Stimulated activated CD4-positive, alpha-beta T cell treated with anti-CD3 and anti-CD28 coated beads, Interleukin-15, amount 100 ng/mL, for 48 hours (primary cell): ENCODE measurements around the gene ZC3H4.

Experiments used
- DNase-seq, 2 donors: peaks; one replicate each; pipeline ENCODE4 v3.0.0-alpha.2; 2020; ENCODE audit warnings: low read depth in 2 of 2

ZC3H4 gene

GRCh38 chr19:47049307-47049700 lies 64.3 kb downstream of the ZC3H4 start:
- no peak for DNase-seq

DNA sequence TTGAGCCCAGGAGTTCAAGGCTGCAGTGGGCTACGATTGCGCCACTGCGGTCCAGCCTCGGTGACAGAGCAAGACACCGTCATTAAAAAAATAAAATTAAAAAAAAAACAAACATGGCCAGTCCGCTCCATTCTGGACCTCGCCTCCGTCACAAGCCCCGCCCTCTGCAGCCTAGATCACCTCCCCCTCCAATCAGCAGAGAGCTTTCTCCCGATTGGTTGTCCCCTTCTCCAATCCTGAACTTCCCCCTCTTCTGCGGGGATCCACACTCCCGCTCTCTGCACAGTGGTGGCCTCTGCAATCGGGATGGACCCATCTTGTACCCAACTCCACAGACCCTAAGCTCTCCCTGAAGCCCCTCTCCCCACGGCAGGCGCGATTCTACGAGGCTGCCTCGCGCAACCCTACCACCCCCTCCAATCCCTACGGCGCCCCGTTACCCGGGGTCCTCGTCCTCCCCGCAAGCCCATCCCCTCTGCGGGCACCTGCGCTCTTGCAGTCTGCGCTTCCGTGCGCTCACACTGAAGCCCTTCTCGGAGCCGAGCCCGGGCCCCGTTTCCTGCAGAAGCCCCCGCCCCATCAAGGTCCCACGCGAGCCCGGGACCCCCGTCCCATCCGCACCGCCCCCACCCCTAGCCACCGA lies 65.7 kb downstream of the ZC3H4 start:
- DNase-seq = peak; percentile 68 to 76

GRCh38 chr19:47047272-47047762 lies 66.3 kb downstream of the ZC3H4 start:
- DNase-seq = no peak

DNA sequence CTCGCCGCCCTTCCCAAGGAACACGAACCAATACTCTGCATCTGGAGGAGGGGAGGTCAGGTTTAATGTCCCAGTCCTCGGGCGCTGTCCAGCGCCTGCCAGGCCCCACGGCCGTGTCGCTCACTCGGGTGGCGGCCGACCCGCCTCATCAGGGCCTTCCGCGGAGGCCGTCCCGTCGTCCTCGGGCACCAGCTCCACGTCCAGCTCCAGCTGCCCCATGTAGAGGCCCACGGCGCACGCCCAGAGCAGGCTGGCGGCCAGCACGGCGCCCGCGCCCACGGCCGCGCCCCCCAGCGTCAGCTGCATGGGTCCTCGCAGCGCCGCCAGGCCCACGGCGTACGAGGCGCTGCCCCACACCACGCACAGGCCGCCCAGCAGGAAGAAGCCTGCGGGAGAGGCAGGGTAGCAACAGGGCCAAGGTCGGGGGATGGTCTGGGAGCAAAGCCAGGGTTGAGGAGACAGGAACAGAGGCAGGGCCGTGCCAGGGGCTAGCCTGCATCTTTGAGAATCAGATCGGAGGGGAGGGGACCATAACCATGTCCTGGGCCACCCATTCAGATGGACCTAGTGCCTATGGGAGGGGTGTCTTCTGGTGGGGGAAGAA lies 67.6 kb downstream of the ZC3H4 start:
- no peak for DNase-seq

GRCh38 chr19:47044946-47045866 lies 68.4 kb downstream of the ZC3H4 start:
- no peak for DNase-seq

DNA sequence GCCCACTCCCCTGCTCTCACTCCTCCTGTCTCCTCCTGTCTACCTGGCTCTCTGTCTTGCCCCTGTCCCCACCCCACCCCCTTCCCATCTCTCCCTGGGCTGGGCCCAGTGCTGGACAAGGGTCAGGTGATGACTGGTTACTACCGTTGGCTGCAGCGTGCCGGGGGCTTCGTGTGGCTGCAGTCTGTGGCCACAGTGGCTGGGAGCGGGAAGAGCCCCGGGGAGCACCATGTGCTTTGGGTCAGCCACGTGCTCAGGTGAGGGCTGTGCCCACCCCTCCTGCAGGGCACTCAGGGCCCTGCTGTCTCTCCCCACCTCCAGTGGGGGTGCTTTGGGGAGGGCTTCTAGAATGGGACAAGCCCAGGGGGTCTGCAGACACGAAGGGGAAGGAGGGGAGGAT lies 72.7 kb downstream of the ZC3H4 start:
- DNase-seq = no peak

GRCh38 chr19:47039239-47039874 lies 74.2 kb downstream of the ZC3H4 start:
- DNase-seq = no peak

DNA sequence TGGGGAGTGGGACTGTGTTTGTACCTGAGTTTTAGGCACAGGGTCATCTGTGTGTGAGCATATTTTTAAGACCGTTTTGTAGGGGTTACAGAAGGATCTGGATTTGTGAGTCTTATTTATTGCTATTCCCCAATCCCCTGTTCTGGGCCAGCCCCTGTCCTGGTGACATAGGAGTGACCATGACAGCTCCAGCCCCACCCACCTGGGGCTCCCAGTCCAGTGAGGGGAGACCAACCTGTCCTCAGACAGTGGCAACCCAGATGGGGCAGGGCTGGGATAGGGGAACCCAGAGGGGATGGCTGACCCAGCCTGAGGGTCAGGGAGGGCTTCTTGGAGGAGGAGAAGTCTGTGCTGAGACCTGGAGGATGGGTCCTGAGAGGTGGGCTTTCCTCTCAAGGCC lies 75.8 kb downstream of the ZC3H4 start:
- DNase-seq = no peak

GRCh38 chr19:47036097-47036651 lies 77.4 kb downstream of the ZC3H4 start:
- no peak for DNase-seq

DNA sequence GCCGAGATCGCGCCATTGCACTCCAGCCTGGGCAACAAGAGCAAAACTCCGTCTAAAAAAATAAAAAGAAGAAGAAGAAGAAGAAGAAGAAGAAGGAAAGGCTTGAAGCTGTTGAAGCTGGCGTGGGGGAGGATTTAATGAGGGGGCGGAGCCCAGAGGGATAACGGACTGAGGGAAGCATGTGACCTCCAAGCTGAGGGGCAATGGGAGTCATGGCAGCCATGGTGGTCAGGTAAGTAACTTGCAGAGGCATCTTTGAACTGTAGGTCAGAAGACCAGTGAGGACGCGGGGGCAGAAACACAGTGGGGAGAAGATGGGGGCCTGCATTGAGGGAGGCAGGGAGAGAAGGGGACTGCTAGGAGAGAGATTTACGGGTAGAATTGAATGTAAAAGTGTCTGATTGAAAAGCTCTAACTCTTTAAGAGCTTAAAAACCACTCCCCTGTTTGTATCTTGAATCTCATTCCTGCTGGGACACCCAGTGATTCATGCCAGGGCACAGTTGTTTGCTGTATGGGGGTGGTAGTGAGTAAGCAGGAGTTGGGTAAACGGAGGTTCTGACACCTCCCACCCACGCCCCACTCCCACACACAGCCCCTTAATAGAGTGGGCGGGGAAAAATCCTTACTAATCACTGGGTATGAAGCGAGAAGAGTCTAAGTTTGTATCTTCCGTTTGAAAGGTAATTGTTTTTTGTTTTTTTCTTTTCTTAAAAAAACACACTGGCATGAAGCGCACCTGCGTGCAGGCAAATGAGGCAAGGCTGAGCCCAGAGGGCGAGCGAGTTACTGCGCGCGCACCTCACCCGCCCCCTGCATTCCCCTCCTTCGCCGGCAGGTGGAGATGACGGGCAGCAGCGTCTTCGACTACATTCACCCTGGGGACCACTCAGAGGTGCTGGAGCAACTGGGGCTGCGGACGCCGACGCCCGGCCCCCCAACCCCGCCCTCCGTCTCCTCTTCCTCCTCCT lies 78.2 kb downstream of the ZC3H4 start:
- peak; percentile 85 to 93 for DNase-seq

GRCh38 chr19:47032171-47032811 lies 81.3 kb downstream of the ZC3H4 start:
- peak; percentile 43 to 44 for DNase-seq

- no peak for DNase-seq
Measured at GRCh38 chr19:47028195-47028601, 85.4 kb downstream of the ZC3H4 start.

DNA sequence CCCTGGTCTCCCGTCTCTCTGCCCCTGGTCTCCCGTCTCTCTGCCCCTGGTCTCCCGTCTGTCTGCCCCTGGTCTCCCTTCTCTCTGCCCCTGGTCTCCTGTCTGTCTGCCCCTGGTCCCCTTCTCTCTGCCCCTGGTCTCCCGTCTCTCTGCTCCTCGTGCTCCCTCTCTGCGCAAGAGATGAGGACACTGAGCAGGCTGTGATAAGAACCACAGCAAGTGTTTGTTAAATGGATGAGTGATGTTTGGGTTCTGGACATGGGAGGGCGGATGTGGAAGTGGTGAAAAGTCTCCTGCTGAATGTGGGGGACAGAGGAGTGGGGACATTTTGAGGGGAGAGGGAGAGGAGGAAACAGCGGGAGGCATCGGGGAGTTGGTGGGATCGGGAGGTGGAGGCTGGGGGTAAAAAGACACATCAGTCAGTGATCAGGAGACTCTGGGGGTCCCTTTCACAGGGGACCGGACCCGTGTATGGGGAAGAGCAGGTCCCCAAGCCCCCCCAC lies 85.9 kb downstream of the ZC3H4 start:
- no peak for DNase-seq

DNA sequence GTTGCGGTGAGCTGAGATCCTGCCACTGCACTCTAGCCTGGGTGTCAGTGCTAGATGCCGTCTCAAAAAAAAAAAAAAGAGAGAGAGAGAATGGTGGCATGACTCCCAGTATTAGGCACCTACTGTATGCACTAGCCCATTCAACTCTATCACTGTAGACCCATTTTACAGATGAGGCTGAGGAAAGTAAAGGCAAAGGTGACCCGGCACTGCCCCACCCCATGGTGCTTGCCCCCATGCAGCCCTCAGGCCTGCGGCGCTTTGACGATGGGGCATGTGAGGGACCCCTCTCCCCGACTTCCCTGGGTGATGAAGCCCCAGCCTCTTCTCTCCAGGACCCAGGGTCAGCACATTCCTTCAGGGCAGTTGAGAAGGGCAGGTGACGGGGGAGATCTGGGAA lies 86.7 kb downstream of the ZC3H4 start:
- no peak for DNase-seq

- no peak for DNase-seq
Measured at GRCh38 chr19:47026156-47026555, 87.4 kb downstream of the ZC3H4 start.

DNA sequence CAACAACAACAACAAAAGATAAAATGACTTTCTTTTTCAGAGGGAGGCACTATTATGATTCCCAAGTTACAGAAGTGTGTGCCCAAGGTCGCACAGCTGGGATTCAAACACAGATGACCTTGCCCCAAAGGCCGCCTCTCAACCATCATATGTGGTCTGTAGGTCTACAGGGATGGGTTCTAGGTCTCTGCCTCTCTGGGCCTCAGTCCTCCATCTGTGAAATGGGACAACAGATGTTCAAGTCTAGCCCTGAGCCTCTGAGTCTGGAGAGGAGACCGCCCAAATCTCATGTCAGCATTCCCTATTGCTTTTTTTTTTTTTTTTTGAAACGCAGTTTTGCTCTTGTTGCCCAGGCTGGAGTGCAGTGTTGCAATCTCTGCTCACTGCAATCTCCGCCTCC lies 89.1 kb downstream of the ZC3H4 start:
- DNase-seq = no peak

DNA sequence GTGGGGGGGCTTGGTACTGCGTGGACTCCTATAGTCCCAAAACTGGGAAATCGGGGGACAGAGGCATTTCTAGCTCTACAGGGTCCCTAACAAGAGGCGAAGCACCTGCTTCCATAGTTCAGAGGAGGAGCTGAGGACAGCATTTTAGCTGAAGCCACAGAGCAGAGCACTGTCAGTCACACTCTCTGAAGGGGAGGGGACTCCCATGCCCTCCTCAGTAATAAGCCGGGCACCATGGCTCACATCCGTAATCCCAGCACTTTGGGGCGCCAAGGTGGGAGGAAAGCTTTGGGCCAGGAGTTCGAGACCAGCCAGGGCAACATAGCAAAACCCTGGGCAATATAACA lies 90.2 kb downstream of the ZC3H4 start:
- DNase-seq = no peak

DNA sequence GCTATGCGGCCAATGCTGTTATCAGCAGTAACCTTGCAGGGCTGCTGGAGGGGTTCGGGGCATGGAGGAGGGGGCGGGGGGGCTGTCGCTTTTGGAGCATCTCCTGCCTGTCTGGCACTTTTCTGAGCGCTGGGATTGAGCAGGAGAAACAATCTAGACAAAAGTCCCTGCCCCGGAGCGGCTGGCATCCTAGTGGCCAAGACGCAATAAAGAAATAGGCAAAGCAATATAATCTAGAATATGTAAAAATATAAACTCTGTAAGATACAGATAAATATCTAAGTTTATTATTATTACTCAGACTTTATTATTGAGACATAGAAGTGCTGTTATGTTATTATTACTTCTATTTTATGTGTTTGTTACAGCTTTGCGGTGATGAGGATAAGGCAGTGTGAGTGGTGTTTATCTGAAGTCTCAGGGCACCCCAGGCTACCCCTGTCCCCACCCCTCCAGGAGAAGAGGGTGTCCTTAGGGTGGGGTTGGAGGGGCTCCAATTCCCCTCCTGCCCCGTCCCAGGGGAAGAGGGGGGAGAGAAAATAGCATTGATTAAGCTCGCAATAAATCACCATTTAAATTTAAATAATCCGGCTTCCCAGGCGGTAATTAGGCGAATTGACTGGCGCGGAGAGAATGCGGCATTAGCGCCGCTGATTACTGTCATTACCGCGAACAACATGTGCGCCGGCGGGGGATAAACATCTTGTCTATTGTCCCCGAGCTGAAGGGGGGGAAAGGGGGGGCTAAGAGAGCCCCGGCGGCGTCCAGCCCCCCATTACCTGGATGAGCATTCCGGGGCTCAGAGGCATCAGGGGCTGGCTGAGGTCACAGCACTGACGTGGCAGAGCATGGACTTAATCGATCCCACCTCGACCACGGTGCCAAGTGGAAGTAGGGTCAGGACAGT lies 90.8 kb downstream of the ZC3H4 start:
- no peak for DNase-seq

DNA sequence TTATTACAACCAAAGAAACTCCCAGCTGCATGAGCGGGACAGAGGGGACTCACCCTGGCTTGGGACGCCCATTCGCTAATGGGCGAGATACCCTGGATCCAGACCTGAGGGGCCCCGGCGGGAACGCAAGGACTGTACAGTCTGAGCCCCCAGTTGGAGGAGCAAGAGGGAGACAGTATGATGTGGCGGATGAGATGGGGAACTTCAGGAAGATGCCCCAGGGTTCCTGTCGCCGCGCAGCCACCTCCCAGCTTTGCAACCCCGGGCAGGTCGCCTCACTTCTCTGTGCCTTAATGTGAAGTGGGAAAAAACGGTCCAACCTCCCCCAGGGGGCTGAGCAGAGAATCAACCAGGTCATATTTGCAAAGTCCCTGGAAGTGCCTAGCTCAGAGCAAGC lies 91.4 kb downstream of the ZC3H4 start:
- no peak for DNase-seq
